ENCODE results near the gene SLC29A4.

The SLC29A4 gene

DNA sequence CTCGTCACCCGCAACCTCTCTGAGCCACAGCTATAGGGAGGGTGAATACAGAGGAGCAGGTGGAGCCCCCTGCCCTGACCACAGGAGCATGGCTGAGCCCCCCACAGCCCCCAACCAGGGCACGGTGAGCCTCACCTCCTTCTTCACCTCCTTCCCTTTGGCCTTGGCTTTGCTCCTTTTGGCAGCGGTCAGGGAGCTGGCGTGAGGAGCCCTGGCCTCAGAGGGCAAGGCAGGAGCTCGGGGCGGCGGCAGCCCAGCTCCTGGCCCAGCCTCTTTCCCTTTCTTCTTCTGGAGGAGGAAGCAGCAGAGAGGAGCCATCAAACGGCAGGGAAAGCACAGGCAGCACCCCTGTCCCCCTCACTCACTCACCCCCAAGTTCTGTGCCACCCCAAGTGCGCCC, 42.2 kb downstream of the SLC29A4 start:
- no peak for DNase-seq

DNA sequence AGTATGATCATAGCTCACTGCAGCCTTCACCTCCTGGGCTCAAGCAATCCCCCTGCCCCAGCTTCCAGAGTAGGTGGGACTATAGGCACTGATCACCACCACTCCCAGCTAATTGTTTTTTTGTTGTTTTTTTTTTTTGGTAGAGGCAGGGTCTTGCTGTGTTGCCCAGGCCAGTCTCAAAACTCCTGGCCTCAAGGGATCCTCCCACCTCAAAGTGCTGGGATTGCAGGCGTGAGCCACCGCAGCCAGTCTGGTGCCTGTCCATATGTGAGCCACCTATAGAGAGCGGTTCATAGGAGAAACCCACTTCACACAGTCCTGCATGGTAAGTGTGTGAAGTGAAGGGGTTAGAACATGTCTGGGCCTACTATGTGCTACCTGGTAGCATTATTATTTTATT, 47.5 kb downstream of the SLC29A4 start:
- no peak for DNase-seq

DNA sequence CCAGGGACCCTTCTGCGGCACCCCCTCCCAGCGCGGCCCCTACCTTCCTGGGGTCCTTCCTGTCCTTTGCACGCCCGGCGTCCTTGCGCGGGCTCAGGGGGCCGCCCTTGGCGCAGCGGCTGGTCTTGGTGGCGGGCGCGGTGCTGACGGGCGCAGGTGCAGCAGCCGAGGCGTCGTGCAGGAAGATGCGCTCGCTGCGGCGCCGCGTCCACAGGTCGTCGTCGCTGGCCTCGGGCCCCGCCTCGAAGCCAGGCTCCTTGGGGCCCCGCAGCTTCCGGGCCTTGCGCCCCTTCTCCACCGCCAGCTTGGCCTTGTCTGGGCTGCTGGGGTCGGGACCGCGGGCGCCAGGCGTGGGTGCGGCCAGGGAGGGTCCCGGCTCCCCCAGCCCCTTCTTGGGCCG, 49.8 kb downstream of the SLC29A4 start:
- no peak for DNase-seq

DNA sequence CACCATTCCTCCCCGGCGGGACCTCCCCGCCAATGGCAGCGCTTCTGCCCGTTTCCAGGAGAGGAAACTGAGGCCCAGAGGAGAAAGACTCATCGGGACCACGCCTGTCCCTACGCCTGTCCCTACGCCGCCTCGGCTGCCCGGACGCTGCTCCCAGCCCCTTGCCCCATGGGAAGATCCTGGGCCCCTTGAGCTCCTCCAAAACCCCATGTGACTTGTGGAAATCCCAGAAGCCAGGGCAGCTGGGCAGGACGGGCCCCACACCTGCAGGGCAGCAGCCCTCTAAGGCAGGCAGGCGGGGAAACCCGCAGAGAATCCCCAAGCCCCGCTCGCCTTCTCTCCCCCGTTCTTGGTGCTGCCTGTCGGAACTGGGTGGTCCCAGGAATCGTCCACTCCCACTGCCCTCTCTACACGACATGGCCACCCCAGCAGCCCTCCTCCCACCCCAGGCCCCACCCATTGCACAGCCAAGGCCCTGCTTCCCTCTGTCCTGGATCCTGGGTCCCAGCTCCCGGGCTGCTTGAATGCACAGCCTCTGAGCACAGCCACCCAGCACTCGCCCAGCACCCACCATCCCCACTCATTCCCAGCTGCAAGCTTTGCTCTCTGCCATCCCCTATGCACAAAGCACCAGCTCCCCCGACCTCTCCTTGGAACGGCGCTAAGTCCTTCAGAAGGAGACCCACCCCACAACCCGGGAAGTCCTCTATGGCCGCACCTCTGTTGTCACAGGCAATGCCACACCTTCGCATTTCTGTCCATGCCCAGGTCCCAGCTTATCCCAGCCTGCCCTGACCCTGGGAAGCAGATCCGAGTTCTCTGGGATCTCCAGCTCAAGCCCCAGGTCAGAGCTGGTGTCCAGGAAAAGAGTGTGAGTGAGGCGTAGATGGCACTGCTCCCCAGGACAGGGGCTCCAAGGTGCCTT, 50.6 kb downstream of the SLC29A4 start:
- no peak for DNase-seq

DNA sequence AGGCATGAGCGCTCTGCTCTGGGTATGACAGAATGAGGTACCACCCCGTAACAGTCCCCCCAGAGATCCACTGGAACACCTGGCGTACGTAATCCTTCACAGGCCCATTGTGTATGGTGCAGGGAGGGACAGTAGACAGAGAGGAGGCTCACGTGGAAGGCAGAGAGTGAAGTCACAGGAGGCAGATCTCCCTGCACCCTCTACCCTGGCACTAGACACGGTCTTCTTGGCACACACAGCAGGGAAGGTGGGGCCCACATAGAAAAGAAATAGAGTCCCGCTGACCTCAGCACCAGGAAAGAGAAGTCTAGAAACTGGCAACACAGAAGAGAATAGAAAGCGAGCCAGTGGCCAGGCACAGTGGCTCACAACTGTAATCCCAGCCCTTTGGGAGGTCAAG, 51.9 kb downstream of the SLC29A4 start:
- no peak for DNase-seq

DNA sequence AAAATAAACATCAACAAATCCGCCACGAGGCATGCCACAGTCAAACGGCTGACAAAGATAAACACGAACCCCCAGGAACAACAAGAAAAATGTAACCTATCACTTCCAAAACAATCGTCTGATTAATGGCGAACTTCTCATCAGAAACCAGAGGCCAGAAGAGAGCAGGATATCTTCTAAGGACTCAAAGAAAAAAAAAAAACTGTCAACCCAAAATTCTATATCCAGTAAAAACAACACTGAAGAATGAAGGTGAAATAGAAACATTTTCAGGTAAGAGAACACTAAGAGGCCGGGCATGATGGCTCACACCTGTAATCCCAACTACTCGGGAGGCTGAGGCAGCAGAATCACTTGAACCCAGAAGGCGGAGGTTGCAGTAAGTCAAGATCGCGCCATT, 54.3 kb downstream of the SLC29A4 start:
- DNase-seq: no peak

DNA sequence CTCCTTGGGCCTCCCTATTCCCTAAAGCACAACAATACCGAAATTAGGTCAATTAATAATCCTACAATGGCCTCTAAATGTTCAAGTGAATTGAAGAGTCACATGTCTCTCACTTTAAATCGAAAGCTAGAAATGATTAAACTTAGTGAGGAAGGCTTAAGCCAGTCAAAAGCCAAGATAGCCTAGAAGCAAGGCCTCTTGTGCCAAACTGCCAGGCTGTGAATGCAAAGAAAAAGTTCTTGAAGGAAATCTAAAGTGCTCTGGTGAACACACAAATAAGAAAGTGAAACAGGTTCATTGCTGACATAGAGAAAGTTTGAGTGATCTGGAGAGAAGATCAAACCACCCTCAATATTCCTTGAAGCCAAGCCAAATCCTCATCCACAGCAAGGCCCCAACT, 57.2 kb downstream of the SLC29A4 start:
- no peak for DNase-seq

DNA sequence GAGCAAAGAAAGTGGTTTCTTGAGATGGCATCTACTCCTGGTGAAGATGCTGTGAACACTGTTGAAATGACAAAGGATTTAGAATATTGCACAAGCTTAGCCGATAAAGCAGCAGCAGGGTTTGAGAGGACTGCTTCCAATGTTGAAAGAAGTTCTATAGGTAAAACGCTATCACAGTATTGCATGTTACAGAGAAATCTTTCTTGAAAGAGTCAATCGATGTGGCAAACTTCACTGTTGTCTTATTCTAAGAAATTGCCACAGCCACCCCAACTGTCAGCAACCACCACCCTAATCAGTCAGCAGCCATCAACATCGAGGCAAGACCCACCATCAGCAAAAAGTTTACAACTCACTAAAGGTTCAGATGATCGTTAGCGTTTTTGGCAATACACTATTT, 59.9 kb downstream of the SLC29A4 start:
- no peak for DNase-seq

DNA sequence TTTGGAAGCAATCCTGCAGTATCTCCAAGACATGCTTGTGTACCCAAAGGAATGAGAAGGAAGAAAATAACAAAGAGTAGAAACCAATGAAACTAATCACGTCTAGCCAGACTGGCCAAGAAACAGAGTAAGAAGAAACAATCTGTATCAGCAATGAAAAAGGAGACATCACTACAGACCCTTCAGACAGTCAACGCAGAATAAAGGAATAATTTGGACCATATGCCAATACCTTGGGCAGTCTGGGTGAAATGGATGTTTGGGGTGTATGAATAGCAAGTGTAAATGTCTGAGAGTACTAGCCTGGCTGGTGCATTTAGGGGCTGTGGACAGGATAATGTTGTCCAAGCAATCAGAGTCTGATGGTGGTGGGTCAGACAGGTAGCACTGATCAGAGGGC, 61.1 kb downstream of the SLC29A4 start:
- no peak for DNase-seq

DNA sequence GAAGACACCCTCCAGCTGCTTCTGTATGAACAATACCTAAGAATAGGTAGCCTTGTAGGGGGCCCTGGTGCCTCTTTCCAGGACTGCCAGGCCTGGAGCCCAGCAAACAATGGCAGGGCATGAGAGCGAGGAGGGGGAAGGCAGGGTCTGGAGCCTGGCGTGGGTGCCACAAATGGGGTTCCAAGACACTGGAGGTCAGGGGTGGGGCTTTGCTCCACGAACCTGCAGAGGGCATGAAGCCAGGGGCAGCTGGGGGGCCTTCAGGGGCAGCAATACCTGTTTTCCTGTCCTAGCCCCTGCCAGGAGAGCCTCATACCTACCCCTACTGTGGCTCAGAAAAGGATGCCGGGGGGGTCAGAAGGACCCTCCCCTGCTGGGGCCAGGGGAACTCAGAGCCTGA, 61.6 kb downstream of the SLC29A4 start:
- DNase-seq: no peak

DNA sequence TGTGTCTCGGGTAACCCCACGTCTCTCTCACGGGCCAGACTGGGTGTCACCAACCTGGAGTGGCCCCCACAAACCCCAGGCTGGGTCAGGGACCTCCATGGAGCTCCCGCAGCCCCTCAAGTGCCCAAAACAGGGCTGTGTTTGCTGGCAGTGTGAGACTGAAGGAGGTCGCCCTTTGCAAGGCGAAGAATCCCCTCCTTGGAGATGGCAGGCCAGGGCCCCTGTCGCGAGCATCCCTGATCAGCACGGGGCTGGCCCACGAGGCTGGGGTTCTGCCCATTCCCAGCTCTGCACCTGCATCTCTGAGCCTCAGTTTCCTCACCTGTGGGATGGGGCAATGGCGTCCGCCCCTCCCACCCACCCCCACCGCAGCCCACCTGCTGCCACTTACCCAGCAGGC, 62.4 kb downstream of the SLC29A4 start:
- DNase-seq: no peak

DNA sequence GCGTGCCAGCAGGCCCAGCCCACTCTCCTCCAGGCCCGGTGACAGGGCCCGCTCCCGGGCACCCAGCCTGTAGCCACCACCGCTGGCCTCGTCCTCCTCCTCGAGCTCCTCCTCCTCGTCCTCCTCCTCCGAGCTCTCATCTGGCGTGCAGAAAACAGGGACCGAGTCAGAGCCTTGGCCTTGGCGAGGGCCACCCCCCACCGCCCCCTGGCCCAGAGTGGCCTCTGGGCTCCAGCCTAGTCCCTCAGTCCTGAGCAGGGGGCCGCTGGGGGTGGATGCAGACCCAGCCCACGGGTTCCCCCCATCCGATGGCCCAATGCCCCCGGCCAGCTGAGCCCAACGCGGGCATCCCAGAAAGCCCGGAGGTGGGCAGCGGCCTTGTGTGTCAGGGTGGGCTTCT, 62.9 kb downstream of the SLC29A4 start:
- DNase-seq: no peak

DNA sequence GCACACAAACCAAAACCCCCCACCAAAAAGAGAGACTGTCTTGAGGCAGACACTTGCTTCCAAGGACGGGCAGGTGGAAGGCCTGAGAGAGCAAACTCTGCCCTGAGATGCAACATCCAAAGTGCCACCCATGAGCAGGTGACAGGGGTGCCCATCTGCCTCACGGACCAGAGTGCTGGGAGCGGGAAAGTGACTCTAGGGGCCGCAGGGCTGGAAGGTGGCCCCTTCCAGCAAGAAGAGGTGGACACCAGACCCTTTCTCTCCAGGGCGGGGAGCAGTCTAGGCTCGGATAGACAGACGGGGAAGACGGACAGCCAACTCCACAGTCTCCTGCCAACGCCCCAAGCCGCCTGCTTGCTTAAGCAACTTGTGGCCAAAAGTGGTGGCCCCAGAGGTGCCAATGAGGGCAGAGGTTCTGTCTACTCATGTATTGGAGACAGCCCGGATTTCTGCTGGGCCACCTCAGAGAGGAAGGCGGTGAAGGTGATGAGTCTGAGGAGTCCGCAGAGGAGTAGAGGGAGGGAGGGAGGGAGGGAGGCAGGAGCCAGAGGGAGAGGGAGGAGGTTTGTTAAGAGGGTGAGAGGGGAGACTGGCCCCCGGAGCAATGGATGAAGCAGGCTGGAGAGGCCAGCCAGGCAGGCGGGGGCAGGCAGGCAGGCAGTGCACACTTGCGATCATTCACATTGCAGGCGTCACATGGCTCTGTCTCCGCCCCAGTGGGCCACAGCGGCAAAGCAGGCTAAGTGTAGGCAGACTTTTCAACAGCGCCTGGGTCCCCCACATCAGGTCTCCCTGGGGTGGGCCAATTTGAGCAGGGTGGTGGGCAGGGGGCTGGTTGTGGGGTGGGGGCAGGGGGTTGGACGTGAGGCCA, 65.6 kb downstream of the SLC29A4 start:
- DNase-seq: no peak

DNA sequence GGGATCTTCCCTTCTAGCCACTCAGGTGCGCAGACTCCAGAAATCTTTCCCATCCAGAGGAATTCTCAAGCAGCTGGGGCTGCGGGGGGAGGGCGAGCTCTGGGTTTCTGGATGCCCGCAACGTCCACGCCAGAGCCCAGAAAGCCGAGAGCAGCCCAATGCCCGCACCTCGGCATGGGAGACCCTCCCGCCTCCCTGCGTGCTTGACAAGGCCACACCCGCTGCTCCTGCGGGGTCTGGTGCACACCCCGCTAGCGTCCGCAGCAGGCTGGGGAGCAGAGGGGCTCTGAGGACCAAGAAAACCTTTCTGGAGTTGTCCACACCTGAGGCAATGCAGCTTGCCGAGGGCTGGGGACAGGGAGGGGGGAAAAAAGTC, 66.2 kb downstream of the SLC29A4 start:
- DNase-seq: no peak

DNA sequence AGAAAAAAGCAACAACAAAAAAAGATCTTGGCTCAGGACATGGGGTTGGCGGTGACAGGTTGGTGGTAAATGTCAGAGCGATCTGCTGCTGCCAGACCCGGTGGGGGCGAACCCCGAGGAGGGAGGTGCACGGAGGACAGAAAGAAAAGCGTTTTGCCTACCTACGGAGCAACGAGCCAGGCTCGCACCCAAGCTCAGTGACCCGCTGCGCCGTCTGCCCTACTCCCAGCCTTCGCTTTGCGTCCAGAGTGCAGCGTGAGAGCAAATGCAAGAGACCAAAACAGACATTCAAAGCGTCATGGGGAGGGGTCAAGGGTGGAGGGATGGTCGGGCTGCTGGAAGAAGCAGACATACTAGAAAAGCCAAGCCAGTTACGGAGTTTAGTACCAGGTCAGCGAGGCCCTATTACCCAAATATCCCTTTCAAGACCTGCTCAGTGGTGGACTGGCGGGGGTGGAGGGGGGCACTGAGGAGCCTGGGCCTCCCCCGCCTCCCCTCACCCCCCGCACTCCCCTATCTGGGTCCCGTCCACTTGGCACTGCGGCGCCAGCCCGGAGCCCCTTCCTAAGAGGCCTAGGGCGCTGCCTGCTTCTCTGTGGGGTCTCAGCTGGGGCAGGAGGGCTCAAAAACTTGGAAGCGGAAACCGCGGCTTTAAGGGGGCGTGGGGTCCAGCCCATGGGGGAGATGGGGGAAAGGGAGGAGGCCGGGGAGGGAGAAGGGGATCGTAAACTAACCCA, 66.9 kb downstream of the SLC29A4 start:
- no peak for DNase-seq

DNA sequence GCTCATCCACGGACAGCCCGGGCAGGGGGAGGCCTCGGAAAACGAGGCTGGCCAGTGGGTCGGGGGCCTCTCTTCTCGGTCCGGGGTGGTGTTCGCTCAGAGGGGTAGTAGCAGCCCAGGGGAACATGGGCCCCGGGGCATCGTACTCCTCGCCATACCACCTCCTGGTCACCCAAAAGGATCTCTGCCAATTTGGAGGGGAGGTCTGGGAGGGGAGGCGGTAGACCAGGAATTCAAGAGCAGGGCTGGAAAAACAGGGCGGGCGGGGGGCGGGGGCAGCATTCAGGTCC, 67.4 kb downstream of the SLC29A4 start:
- DNase-seq: no peak

DNA sequence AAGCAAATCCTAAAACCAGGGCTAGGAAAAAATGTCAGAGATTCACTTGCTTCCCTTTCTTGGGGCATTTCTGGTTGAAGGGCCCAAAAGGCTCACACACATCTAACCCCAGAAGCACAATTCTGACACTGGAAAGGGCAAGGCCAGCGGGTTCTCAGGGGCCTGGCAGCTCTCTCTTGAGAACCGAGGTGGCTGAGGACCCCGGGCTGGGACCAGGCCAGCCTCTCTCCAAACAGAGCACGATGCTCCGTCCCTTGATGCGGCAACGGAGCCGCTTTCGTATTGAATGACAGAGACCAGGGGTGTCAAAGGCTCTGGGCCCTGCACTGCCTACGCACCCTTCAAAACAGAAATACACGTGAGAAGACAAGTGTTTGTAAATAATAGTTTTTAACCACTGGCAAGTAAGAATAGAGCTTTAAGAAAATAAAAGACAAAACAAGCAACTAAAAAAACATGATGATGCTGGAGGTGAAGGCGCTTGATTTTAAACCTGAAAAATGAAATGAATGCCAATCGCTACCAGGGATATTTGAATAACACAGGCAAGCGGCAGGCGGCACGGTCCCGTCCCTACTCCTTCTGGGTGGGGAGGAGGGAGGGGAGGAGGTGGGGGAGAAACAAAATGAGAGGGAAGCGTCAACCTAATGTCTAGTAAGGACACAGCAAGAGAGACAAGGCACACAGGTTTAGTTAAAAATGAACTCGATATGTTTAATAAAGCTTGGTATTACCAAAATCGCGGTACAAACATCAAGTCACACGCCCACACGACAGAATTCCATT, 68.0 kb downstream of the SLC29A4 start:
- no peak for DNase-seq

DNA sequence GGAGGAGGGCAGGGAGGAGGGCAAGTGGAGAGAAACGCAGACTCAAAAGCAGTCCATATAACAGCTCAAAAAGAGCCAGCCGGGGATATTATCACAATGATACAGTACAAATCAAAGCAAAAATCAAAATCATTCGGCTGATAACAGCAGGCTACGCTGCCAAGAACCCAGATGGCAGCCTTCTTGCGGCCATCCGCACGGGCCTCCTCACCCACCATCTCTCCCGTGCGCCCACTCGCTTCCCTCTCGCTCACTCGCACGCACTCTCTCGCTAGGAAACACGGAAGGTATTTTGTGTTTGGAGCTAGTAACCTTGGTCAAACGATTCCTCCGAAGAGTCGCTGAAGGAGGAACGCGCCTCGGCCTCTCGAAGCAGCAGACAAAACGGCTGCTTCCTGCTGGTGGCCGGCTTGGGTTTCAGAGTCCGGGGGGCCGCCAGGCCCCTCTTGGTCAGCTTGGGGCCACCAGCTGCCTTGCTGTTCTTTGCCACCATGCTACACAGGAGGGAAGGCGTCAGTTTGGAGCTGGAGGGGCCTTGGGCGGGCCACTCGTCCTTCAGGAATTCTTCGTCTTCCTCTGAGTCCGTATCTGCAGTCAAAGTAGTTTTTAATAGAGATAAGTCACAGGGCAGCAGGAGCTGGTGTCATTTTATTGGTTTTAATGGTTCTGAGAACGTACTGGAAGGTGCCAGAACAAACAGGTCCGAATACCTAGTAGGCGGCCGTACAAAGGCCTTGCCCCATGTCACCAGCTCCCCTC, 68.9 kb downstream of the SLC29A4 start:
- no peak for DNase-seq

DNA sequence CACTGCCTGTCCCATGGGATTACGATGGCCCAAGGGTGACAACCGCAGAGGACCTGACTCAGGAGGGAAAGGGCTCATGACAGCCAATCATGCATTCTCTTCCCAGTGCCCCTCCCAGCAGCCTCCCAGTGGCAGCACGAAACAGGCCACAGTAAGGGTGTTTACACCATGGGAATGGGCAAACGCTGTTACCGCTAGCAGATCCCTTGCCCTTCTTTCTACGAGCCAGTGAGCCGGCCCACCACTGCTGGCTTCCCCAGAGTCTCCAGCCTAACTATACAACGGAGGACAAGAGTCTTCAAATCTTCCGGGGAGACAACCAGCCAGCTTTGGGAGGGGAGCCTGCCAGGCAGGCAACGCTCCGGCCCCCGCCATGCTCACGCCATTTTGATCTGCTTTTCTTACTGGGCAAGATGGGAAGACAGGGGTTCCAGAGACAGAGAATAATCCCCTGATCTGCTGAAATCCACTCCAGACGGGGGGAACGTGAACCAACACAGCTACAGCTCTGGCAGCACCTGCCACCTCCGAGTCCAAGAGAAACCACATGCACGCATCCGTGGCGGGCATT, 69.8 kb downstream of the SLC29A4 start:
- no peak for DNase-seq

DNA sequence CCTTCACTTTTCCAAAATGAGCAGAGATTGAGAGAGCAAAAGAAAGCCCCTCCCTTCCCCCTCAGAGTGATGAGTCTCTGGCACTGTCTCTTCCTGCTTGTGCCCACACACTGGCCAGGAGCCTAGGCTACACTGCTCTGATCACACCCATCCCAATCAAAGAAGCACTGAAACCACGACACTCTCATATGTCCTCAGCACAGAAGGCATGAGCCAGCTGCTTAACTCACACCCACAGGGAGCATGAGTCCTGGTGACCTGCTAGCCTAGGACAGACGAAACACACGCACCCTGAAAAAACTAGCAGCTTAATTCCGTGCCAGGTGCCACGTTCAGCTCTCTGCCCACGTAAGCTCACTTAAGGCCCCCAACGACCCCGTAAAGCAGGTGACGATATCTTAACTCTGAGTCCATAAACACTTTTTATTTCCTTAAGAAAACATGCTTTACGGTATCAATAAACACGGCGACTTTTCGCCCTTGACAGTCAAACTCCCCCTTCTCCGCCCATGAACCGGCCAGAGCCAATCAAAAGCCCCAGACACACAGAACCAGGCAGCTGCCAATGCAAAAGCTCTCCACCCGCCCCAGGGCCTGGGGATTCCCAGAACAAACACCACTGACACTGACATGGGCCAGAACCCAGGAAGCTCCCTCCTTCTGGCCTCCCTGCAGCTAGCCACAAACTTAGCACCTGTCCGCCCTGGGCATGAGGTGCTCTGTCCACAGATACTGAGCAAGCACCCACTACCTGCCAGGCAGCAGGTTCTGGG, 71.9 kb downstream of the SLC29A4 start:
- DNase-seq: no peak
